ENCODE measurements around the gene GABPB2.

GABPB2 gene

DNA sequence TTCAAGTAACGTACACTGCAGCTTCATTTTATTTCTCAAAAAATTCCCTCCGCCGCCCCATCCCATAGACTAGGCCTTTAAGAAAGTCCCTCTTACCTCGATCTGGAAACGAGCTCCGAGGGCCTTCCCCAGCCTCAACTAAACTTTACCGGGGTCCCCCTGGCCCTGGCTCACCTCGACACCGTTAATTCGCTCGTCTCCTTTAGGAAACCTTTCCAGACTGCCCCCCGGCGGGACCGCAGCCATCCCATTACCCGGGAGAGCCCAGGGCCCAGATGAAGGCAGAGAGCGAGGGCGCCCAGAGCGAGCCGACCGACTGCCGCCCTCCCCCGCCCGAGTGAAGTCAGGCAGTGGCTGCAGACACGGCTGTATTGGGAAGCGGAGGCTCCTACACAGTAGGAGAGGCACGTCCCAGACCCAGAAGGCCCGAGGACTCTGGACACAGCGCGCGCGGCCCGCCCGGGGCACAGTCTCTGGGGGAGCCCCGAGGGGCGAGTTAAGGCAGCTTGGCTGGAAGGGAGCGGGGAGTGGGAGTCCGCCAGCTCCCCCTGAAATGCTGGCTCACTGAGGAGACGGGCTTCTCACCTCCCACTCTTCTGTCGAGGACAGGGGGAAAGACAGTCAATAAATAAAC, 61.3 kb downstream of the GABPB2 start:
- no peak for DNase-seq (ENCODE audit: extremely low read depth in 1 of 2, low read depth in 1 of 2)

DNA sequence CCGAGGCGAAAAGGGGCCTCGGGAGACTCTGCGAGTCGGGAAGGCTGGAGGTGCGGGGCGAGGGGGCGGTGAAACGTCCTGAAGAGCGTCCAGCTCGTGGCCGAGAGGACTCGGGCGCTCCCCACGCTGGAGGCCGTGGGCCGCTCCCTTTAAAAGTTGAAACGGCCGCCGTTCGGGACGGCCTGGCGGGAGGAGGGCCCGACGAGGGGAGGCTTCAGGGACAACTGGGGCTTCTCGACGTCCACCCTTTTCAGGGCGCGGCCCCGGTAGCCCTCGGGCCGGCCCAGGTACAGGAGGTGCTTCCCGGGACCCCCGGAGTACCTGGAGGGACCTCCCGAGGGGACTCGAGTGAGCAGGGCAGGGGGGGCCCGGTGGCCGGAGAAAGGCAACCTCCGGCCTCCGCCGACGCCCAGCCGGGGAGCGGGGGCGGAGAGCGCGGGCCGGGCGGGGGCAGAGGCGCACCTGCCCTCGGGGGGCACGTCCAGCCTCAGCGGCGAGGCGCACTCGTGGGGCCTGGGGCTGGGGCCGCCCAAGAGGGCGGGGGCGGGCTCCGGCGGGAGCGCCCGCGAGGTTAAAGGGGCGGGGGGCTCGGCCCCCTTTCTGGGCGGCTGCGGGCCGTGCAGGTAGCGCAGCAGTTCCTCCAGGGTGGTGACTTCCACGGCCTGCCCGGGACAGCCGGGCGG, 61.9 kb downstream of the GABPB2 start:
- no peak for DNase-seq (ENCODE audit: extremely low read depth in 1 of 2, low read depth in 1 of 2)

DNA sequence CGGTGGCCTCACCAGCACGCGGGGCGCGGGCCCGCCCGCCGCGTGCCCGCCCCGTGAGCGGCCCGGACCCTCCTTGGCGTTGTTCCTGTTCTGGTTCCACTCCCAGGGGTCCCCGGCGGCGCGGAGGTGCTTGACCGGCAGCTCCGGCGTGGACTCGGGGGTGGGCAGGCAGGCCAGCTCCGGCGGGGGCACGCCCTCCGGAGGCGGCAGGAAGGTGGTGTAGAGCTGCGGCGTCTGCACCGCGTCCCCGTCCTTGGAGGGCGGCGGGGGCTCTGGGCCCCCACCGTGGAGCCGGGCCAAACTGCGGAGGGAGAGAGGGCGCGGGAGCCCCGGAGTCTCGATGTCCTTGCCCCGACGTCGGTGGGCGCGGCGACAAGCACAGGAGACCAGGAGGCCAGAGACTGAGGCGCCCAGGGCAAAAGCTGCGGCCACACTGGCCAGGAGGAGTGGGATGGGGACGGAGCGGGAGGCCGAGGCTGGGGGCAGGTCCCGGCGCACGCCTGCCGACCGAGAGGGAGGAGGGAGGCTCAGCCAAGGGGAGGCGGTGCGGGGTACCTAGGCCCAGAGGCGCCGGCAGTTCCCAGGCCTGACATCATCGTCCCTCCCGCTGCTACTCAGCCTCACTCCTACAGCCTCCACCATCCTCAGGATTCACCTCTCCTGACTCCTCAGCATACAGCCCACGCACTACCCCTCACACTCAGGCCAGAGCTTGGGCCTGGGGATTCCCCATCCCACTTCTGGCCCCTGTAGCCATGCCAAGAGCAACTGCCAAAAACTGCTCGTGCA, 62.7 kb downstream of the GABPB2 start:
- DNase-seq (ENCODE audit: extremely low read depth in 1 of 2, low read depth in 1 of 2), result no peak

DNA sequence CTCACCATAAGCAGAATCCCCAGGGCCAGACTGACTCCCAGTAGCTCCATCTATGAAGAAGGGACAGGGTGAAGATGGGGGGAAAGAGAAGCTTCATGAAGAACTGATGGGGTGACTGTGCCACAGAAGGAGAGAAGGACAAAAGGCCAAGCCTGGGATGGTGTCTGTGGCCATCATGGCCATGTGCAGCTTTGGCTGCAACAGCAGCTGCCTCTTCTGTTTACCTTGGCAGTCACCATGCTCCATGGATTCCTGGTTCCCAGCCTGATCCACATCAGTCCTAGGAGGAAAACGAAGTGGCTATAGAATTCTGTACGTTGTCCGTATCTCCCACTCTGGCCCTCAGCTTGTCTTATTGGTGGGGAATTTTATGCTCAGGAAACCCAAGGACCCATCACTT, 63.8 kb downstream of the GABPB2 start:
- DNase-seq (ENCODE audit: extremely low read depth in 1 of 2, low read depth in 1 of 2), result no peak

DNA sequence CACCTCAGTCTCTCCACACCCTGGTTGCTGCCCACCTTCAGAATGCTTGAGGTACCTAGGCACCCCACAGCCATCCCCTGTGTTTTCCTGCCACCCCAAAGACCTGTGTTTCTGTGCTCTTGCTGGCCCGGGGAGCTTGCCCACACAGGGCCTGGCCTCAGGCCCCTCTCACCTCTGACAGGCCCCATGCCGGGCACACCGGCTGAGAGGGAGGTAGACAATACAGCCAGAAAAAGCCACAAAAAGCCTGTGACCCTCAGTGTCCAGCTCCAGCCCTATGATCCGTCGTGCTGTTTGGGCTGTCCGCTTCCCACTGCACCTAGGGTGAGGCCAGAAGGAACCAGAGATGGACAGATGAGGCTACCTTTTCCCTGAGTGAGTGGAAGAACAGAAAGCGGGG, 64.4 kb downstream of the GABPB2 start:
- DNase-seq (ENCODE audit: extremely low read depth in 1 of 2, low read depth in 1 of 2), result no peak

DNA sequence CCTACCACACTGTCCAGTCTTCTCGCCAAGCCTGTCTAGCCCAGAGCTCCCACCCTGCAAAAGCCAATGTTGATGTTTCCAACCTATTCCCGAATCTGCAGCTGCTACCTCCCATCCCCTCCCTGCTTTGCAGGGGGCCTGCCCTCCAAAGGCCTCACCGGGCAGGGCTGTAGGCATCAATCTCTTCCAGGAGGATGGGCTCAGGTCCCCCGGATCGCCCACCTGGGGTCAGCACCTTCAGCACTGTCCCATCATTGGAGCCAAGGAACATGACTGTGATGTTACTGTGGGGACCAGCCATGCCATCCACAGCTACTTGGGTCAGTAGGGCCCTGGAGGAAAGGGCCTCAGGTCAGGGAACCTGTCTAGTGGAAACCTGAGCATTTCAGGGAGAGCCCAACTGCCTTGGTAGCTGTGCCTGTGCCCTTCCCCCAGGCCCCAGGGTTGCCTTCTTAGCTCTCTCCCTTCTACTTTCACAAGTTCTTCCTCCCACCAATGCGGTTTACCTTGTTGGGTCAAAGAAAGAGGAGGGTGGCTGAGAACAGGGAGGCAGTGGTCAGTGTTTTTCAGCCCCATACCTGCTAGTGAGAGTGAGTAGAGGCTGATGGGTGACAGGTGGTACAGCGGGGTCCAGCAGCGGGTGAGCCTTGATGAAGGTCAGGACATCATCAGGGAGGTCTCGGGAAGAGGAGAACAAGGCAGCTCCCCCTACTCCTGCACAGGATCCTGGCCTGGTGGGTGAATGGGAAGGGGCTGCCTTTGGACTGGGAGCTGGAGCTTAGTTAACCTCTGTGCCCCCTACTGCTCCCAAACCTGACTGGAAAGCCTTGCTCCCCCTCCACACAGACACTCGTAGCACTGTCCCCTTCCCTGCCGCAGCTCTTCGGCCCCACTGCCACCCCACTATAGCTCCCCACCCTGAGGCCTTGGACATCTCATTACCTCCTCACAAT, 65.1 kb downstream of the GABPB2 start:
- no peak for DNase-seq (ENCODE audit: extremely low read depth in 1 of 2, low read depth in 1 of 2)

DNA sequence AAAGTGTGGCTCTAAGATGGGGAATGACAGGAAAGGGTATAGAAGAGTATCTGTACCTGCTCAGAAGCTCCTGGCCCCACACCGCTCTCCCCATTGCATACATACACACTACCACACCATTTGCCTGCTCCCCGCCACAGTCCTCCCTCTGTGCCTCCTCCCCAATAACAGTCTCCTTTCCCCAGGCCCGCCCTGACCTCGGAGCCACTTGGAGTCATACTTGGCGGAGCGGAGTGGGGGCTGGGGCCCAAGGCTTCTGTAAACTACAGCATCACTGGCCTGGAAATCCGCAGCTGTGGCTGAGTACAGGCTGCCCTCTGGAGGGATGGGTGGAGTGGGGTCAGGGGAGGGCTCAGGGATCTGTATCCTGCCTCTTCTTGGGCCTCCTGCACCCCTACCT, 67.2 kb downstream of the GABPB2 start:
- DNase-seq (ENCODE audit: extremely low read depth in 1 of 2, low read depth in 1 of 2), result no peak

DNA sequence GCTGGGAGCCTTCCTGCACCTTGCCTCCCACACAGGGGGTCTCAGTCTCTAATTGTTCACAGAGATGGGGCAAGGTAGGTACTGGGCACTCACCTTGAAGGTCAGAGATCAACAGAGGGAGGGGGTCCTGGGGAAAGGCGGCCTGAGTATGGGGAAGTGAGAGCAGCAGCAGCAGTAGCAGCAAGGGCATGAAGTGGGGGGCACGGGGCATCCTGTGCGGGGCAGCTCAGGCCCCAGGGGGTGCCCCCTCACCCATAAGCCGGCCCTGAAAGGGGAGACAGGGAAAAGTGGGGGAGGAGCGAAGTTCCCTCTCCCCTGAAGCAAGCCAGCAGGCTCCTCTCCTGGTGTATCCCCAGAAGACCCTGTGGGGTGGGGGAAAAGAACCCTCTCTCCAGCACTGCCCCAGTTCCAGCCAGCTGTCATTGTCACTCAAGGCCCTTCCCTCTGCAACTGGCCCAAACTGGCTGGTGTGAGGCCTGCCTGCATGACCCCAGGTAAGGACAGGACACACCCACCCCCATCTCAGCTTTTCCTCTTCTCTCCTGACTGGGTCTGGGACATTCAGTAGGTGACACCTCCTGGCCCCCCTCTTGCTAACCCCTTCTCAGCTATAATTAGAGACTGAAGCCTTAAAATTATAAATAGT, 72.0 kb downstream of the GABPB2 start:
- no peak for DNase-seq (ENCODE audit: extremely low read depth in 1 of 2, low read depth in 1 of 2)

DNA sequence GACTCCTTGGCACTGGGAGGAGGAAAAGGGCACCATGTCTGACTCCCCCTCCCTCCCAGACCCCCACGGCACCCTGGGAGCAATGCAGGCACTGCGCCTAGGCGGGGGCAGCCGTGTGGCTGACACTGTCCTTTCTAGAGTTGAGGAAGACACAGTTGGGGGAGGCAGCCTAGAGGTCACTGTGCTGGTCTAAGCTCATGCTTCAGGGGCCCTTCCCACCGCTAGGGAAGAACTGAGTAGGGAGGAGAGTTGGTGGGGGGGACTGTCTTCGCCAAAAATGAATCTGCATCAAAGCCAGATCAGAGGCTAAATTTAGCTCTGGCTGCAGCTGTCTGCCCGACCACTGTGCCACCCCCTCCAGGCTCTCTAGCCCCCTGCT, 72.5 kb downstream of the GABPB2 start:
- no peak for DNase-seq (ENCODE audit: extremely low read depth in 1 of 2, low read depth in 1 of 2)

DNA sequence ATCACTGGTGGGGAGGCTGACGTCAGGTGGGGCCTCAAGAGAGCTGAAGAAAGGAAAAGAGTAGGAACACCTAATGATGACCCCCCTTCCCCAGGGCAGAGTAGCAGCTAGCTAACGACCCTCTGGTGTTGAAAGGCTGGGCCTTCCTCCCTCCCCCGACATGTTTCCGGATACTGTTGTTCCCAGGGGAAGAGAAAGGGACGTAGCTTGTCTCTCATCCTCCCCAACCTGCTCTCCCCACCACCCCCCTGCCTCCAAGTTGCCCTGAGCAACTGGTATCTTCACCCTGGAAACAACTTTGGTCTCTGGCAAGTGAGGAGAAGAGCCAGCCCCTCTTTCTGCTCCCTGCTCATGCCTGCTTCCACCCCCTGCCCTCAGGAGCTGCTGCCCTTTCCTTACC, 73.4 kb downstream of the GABPB2 start:
- DNase-seq (ENCODE audit: extremely low read depth in 1 of 2, low read depth in 1 of 2), result no peak

DNA sequence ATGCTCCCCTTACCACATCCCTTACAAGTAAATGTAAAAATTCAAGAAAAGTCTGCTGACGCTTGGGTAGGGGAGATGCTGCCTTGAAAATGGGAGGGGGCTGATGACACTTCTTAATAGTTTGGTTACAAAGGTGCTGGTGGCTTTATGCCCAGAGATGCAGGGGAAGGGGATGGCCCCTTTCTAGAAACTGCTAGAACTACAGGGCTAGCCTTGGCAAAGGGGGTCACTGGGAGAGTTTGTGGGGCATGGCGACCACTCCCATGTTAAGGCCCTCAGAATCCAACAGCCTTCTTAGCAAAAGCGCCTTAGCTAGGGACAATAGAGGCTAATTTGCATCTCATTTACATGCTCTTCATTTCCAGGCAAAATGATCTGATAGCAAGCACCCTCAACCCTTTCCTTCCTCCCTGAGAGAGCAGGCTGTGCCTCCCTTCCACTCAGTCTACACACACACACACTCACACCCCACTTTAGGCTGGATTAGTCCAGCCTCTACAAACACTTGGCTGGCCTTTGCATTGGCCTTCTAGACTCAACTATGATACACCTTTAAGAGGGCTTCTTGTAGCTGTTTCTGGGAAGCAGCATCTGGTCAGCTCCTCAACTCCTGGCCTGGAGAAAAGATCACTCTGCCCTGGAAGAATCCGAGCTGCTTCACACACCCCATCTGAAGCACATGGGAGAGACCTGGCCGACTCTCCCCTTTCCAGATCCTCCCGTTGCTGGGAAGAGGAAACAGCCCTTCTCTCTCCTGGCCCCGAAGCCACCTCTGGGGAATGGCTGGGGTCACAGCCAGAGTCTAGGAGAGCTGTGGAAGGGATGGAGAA, 74.1 kb downstream of the GABPB2 start:
- DNase-seq (ENCODE audit: extremely low read depth in 1 of 2, low read depth in 1 of 2), result no peak

DNA sequence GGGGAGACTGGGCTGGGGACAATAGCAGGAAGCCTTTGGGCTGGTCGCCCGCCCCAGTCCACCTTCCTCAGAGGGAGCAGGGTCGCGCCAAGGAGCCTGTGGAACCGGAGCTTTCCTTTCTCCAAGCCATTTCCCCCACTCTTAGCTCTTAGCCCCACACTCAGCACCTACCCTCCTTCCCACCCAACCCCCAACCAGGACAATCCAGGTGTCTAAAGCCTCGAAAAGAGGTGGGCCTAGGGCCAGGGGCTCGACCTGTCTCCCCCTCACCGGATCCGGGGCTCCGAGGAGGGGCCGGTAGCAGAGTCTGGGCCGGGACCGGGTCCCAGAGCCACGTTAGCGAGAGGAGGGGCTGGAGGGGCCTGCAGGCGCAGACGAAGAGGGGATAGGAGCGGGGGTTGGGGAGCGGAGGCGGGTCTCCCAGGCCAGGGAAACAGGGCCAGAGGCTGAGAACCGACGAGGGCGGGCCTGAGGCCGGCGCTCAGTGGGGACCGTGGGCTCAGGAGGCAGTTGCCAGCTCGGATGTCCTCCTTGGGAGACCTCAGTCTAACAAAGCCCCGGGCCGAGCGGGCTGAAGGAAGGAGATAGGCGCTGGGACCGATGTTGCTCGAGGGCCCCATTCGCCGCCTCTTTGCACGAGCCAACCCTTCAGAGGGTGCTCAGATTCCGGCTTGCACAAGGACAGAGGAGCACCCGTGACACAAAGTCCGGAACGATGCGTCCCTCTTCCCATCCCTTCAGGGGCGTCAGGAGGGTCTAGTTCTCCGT, 74.9 kb downstream of the GABPB2 start:
- no peak for DNase-seq (ENCODE audit: extremely low read depth in 1 of 2, low read depth in 1 of 2)

DNA sequence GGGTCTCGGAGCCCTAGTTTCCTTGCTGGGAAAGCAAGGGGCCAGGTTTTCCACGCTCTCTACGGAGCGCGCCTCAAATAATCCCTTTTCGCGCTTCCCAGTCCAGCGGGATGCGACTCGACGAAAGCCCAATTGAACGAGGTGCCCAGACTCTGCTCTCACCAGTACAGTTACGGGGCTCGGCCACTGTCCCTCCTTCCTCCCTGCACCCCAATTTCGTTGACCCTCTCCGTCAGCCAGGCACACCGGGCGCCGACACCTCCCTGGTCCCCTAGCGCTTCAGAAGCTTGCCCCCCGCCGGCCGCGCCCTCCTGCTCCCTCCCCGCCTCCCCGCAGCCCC, 75.5 kb downstream of the GABPB2 start:
- no peak for DNase-seq (ENCODE audit: extremely low read depth in 1 of 2, low read depth in 1 of 2)

DNA sequence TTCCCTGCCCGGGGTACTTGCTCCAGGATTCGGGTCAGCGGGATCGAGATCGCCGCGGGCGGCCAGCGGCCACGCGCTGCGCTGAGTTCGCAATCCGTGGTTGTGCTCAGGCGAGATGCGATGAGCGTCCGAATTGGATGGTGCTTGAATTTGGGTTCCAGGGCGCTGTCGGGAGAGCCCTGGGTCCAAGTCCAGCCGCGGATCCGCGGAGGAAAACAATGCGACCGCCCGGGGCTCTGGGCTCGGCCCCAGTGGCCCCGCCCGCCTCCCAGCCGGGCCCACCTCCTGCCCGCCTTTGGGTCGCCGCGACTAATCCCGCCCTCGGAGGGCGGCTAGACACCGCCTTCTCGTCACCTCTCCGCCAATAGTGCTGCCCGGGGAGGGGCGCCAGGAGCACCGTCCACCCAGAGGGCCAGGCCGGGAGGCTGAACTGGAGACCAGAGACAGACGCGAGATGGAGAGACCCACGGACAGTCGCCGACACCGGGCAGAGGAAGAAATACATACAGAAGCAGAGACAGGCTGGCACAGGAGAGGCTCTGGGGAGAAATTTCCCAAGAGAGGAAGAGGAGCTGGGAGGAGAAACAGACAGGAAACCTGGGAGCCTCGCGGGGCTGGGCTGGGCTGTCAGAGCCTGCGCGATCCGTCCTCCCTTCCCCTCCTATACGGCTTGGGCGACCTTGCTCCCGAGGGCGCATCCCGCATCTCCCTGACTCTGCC, 76.0 kb downstream of the GABPB2 start, which contains the start of gene SEMA6C:
TSS of gene SEMA6C (minus strand) at position 220 of the 720 bp plus-strand sequence. CDS start 4,010 bp downstream, outside the sequence.
- peak; percentile 78 to 85 for DNase-seq (ENCODE audit: extremely low read depth in 1 of 2, low read depth in 1 of 2)

DNA sequence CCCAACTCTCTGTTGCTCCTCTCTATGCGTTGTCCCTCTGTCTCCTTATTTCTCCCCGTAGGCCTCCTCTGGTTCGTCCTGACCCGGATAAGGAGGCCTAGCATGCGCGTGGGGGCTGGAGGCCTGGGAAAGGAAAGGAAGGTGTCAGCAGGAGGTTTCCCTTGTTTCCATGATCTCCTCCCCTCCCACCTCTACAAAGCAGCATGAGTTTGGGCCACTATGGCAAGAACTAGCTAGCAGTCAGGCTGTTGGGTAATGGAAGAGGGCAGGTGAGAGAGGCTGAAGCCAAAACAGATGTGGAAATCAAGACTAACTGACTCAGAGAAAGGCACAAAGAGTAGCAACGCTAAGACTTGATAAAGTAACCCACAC, 76.6 kb downstream of the GABPB2 start:
- no peak for DNase-seq (ENCODE audit: extremely low read depth in 1 of 2, low read depth in 1 of 2)

DNA sequence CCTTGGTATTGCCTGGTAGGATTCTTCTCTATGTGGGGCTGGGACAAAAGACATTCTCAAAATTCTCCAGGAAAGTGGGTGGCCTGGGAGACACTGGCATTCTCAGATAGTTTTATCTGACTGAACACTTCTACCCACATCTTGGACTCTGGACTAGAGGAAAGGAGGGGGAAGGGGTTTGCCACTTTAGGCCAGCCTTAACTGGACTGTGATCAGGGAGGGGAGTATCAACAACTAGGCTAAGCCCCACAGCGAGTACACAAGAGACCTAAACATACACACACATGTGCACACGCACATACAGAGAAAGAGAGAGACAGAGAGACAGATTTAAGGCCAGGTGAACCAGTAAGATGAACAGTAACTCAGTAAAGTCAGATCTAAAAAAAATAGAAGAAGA, 77.1 kb downstream of the GABPB2 start:
- DNase-seq (ENCODE audit: extremely low read depth in 1 of 2, low read depth in 1 of 2), result no peak

DNA sequence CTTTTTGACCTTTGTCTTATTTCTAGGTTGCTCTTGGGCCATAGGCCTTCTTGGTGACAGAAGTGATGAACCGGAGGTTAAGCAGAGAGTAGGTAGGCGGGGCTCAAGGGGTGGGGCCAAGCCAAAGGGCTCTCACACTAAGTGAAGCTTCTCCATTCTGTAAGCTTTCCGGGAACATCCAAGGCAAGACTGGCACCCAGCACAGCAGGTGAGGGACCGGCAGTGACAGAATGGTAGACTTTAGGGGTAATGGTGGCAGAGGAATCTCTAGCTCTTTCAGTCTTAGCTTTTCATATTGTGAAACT, 85.9 kb downstream of the GABPB2 start, which contains the start of gene TNFAIP8L2:
TSS of gene TNFAIP8L2 (plus strand) at position 135 of the 305 bp plus-strand sequence. CDS start 2,049 bp downstream, outside the sequence.
- peak in 1 of 2 donors; percentile 85 for DNase-seq (ENCODE audit: extremely low read depth in 1 of 2, low read depth in 1 of 2)

DNA sequence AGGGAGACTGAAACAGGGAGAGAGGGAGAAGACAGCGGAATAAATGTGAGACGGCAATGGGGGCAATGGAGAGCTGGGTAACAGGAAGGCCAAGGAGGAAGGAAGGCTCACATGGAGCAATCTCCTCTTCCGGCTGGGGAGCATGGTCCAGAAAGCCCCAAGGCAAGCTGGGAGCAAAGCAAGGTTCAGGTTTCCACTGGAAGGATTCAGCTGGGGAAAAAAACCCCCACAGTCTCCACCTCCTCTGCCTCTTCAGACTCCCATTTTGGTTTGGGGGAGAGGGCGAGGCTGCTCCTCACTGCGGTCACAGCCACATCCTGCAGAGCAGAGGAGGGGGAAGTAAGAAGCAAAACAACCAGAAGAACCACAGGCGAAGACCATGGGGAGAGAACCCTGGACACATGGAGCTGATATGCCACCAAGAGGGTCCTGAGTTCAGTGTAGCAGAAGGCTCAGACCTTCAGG, 86.5 kb downstream of the GABPB2 start:
- peak in 1 of 2 donors; percentile 63 for DNase-seq (ENCODE audit: extremely low read depth in 1 of 2, low read depth in 1 of 2)
